CD4-positive, alpha-beta T cell treated with Interleukin-4 for 4 hours (primary cell): ENCODE data around the gene CCNF.
"Not testable (repeated sequence)": the region's sequence is repeated elsewhere in the genome, so short reads cannot be mapped to it uniquely, and the experiment has no call there.

ENCODE experiments used
- DNase-seq: peaks from one replicate; pipeline ENCODE4 v3.0.0-alpha.2; 2020

The CCNF gene

GRCh38 chr16:2429771-2430663 is 770 bp downstream of the CCNF start:
- peak; percentile 16 for DNase-seq

GRCh38 chr16:2432286-2432685 is 3.0 kb downstream of the CCNF start:
- no peak for DNase-seq

- no peak for DNase-seq
Measured at GRCh38 chr16:2432801-2433505, 3.7 kb downstream of the CCNF start.

GRCh38 chr16:2435236-2435635 is 6.0 kb downstream of the CCNF start:
- not testable (repeated sequence) for DNase-seq

GRCh38 chr16:2436110-2436509 is 6.9 kb downstream of the CCNF start:
- no peak for DNase-seq

GRCh38 chr16:2437032-2437790 is 8.0 kb downstream of the CCNF start:
- DNase-seq, result no peak

- DNase-seq, result no peak
Measured at GRCh38 chr16:2438121-2438520, 8.9 kb downstream of the CCNF start.

GRCh38 chr16:2439598-2439997 is 10.4 kb downstream of the CCNF start:
- no peak for DNase-seq

- not testable (repeated sequence) for DNase-seq
Measured at GRCh38 chr16:2441143-2441804, 12.0 kb downstream of the CCNF start.

GRCh38 chr16:2443555-2443954 is 14.3 kb downstream of the CCNF start:
- DNase-seq, result no peak

GRCh38 chr16:2447920-2448583 is 18.8 kb downstream of the CCNF start:
- no peak for DNase-seq

GRCh38 chr16:2449118-2449517 is 19.9 kb downstream of the CCNF start:
- no peak for DNase-seq

- DNase-seq, result no peak
Measured at GRCh38 chr16:2450535-2450934, 21.3 kb downstream of the CCNF start.

- no peak for DNase-seq
Measured at GRCh38 chr16:2450975-2451381, 21.7 kb downstream of the CCNF start.

- no peak for DNase-seq
Measured at GRCh38 chr16:2451851-2452320, 22.6 kb downstream of the CCNF start.

GRCh38 chr16:2452650-2453049 is 23.4 kb downstream of the CCNF start:
- no peak for DNase-seq

- DNase-seq, result no peak
Measured at GRCh38 chr16:2455081-2455845, 26.0 kb downstream of the CCNF start.

GRCh38 chr16:2456551-2457153 is 27.4 kb downstream of the CCNF start:
- no peak for DNase-seq

- no peak for DNase-seq
Measured at GRCh38 chr16:2457267-2457666, 28.0 kb downstream of the CCNF start.

- no peak for DNase-seq
Measured at GRCh38 chr16:2457946-2458345, 28.7 kb downstream of the CCNF start.
